LoVo (cell line): ENCODE data around the gene SPPL2C.

Source experiments
- DNase-seq: peaks from one replicate; pipeline ENCODE4 v3.0.0-alpha.2; 2016; ENCODE audit warnings: low spot score

Gene SPPL2C

GRCh38 chr17:45844695-45845375, at the start of gene SPPL2C:
TSS of gene SPPL2C (plus strand) at chr17:45844881. CDS start at chr17:45844907, 26 bp downstream.
- no peak for DNase-seq

- DNase-seq: no peak
These were observed 43.9 kb upstream of the SPPL2C start for GRCh38 chr17:45800816-45801215.

GRCh38 chr17:45801421-45801820, 43.3 kb upstream of the SPPL2C start:
- DNase-seq: no peak

- no peak for DNase-seq
These were observed 35.8 kb upstream of the SPPL2C start for GRCh38 chr17:45808845-45809244.

- DNase-seq: no peak
These were observed 35.2 kb upstream of the SPPL2C start for GRCh38 chr17:45809499-45809898.

GRCh38 chr17:45812102-45812501, 32.6 kb upstream of the SPPL2C start:
- peak; percentile 14 for DNase-seq

GRCh38 chr17:45813048-45813725, 31.5 kb upstream of the SPPL2C start:
- no peak for DNase-seq

- no peak for DNase-seq
These were observed 29.8 kb upstream of the SPPL2C start for GRCh38 chr17:45814622-45815606.

GRCh38 chr17:45815752-45816151, 28.9 kb upstream of the SPPL2C start:
- no peak for DNase-seq

GRCh38 chr17:45818041-45818440, 26.6 kb upstream of the SPPL2C start:
- DNase-seq: no peak

- no peak for DNase-seq
These were observed 26.0 kb upstream of the SPPL2C start for GRCh38 chr17:45818699-45819098.

- no peak for DNase-seq
These were observed 25.0 kb upstream of the SPPL2C start for GRCh38 chr17:45819632-45820031.

GRCh38 chr17:45820052-45820780, 24.5 kb upstream of the SPPL2C start:
- DNase-seq: no peak

- DNase-seq: no peak
These were observed 23.5 kb upstream of the SPPL2C start for GRCh38 chr17:45821147-45821546.

GRCh38 chr17:45823598-45823997, 21.1 kb upstream of the SPPL2C start:
- no peak for DNase-seq

GRCh38 chr17:45824475-45824874, 20.2 kb upstream of the SPPL2C start:
- no peak for DNase-seq

GRCh38 chr17:45824901-45825492, 19.7 kb upstream of the SPPL2C start:
- no peak for DNase-seq

GRCh38 chr17:45825792-45826191, 18.9 kb upstream of the SPPL2C start:
- DNase-seq: no peak

GRCh38 chr17:45826919-45827588, 17.6 kb upstream of the SPPL2C start:
- no peak for DNase-seq

- no peak for DNase-seq
These were observed 16.5 kb upstream of the SPPL2C start for GRCh38 chr17:45828171-45828570.

GRCh38 chr17:45828582-45829133, 16.0 kb upstream of the SPPL2C start:
- DNase-seq: no peak
